Nephron (organoid): ENCODE measurements around the gene DIS3L2.

Experiments used
- H3K27ac Mint-ChIP-seq, 3 experiments: 2 replicates each; pipeline ENCODE4 v1.8.0; 2020; ENCODE audit warnings: mixed read lengths in 3 of 3, mild to moderate bottlenecking in 2 of 3, moderate library complexity in 1 of 3
- H3K27me3 Mint-ChIP-seq: 2 replicates; pipeline ENCODE4 v1.8.0; 2021; ENCODE audit warnings: low read depth, mild to moderate bottlenecking, moderate library complexity, mixed read lengths
- H3K36me3 Mint-ChIP-seq: 2 replicates; pipeline ENCODE4 v1.8.0; 2020; ENCODE audit warnings: low read depth, mixed read lengths
- H3K4me1 Mint-ChIP-seq: 2 replicates; pipeline ENCODE4 v1.8.0; 2020; ENCODE audit warnings: mixed read lengths
- H3K4me3 Mint-ChIP-seq, 3 experiments: 2 replicates each; pipeline ENCODE4 v1.8.0; 2020; ENCODE audit warnings: mild to moderate bottlenecking in 3 of 3, mixed read lengths in 3 of 3, moderate library complexity in 2 of 3
- H3K9me3 Mint-ChIP-seq: 2 replicates; pipeline ENCODE4 v1.8.0; 2020; ENCODE audit warnings: mixed read lengths
- TF ChIP-seq, protein P1 (sequence below), 3 experiments: fragments of 200-600 bp; sonication (generic); IDR thresholded peaks; one replicate each; pipeline ENCODE4 v1.5.0; 2021; ENCODE audit warnings: antibody characterized with exemption in 3 of 3; ENCODE audit not compliant: unreplicated experiment in 3 of 3

DIS3L2 gene

DNA sequence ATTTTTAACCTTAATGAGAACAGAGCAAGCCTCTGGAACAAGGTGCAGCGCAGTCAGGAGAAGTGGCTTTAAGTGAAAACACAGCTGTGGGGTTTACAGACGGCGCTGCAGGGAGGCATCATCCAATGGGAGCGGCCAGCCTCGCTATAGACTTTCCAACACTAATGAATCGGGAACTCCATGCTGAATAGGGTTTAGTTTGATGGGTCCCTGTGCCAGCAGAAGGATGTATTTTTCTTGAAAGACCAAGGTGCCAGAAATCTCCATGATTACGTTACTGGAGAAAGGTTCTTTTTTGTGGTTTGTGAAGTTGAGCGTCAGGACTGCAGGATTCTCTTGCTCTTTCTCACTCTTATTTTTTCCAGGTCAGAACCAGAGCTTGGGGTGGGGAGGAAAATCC is 329.2 kb downstream of the DIS3L2 start:
- no peaks in the 10 kb centered on the region for H3K9me3 Mint-ChIP-seq
- H3K27ac Mint-ChIP-seq = peak overlapping the region in 1 of 3 experiments; percentile 16
- peaks cover 19% of the 10 kb centered on the region for H3K4me1 Mint-ChIP-seq
- no peaks in the 10 kb centered on the region for H3K27me3 Mint-ChIP-seq
- no peak overlapping the region for H3K4me3 Mint-ChIP-seq
- H3K36me3 Mint-ChIP-seq = peaks cover 10% of the 10 kb centered on the region
- TF ChIP-seq, protein P1, sequence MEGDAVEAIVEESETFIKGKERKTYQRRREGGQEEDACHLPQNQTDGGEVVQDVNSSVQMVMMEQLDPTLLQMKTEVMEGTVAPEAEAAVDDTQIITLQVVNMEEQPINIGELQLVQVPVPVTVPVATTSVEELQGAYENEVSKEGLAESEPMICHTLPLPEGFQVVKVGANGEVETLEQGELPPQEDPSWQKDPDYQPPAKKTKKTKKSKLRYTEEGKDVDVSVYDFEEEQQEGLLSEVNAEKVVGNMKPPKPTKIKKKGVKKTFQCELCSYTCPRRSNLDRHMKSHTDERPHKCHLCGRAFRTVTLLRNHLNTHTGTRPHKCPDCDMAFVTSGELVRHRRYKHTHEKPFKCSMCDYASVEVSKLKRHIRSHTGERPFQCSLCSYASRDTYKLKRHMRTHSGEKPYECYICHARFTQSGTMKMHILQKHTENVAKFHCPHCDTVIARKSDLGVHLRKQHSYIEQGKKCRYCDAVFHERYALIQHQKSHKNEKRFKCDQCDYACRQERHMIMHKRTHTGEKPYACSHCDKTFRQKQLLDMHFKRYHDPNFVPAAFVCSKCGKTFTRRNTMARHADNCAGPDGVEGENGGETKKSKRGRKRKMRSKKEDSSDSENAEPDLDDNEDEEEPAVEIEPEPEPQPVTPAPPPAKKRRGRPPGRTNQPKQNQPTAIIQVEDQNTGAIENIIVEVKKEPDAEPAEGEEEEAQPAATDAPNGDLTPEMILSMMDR (IDR thresholded peaks at IDR 0.05; ENCODE audit: unreplicated experiment in 3 of 3) = no peak

DNA sequence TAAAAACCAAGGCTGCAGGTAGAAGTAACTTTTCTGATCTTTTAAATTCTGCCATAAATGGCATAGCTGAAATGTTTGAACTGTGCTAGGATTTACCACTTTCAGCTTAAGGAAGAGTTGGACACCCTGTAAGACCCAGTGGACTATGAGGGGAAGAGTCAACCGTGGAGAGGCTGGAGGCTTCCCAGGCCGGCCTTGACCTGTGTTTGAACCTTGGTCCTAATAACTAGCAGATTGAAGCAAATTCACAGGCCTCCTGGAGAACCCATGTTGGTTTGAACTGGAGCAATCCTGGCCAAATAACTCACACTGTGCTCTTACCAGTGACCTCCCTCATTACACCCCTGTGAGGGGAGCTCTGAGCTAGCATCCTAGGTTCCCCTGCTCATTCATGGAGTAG is 329.8 kb downstream of the DIS3L2 start:
- Mint-ChIP-seq H3K4me1 (peaks cover 19% of the 10 kb centered on the region), H3K9me3 (no peaks in the 10 kb centered on the region), H3K27ac (peak overlapping the region in 1 of 3 experiments; percentile 16), H3K27me3 (no peaks in the 10 kb centered on the region), H3K4me3 (no peak overlapping the region), H3K36me3 (peaks cover 10% of the 10 kb centered on the region)
- TF ChIP-seq, protein P1 (IDR thresholded peaks at IDR 0.05; ENCODE audit: unreplicated experiment in 3 of 3) = no peak

DNA sequence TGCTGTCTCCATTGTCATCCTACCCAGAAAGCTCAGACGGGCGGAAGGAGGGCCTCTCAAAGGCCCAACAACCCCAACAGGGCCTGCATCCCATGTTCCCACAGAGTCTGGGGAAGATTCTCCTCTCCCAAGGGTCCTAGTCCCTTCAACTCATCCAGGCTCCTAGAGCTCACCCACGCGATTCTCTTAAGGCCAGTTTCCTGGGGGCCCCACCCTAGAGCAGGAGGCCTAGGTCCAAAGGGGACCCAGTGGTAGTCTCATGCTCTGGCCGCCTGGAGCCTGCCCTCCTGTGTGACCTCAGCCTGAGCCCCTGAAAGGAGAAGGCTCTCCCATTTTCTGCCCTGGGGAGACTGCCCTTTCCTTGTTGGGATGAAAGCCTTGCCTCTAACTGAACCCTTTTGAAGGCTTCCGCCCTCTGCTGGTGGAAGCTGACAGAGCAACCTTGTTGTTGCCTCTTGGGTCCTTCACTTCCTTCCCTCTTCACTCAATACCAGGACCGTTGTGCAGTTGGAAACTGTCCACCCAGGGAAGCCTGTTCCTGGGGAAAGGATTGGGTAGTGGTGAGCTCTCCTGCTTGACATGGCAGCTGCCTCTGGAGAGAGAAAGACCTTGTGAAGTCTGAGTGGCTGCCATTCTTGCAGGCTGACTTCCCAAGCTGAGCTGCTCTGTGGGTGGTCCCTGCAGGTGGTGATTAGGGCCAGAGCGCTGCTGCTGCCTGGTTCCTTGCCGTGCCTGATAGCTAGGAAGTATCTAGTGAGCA is 331.1 kb downstream of the DIS3L2 start:
- Mint-ChIP-seq H3K27me3 (no peaks in the 10 kb centered on the region), H3K9me3 (no peaks in the 10 kb centered on the region), H3K36me3 (peaks cover 10% of the 10 kb centered on the region), H3K4me3 (no peak overlapping the region), H3K27ac (no peak overlapping the region), H3K4me1 (peaks cover 19% of the 10 kb centered on the region)
- TF ChIP-seq, protein P1 (IDR thresholded peaks at IDR 0.05; ENCODE audit: unreplicated experiment in 3 of 3) = peak; percentile 34 to 55 (median 39)

DNA sequence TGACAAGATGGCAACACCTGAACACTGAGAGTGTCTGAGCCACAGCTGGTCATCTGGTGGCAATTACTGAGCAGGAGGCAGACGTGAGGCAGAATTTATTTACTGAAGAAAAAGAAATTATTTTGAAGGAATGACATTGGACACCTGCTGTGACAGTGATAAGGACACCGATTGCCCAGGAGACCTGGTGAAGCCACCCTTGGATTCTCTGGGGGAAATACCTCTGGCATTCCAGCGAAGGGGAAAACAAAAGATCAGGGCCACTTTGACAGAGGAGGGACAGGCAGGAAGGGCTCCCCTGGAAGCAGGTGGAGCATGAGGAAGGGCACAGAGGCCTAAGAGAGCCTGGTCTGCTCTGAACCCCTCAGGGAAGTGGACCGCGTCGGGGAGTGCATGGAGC is 331.7 kb downstream of the DIS3L2 start:
- Mint-ChIP-seq H3K27me3 (no peaks in the 10 kb centered on the region), H3K27ac (no peak overlapping the region), H3K4me3 (no peak overlapping the region), H3K36me3 (peaks cover 10% of the 10 kb centered on the region), H3K4me1 (peaks cover 19% of the 10 kb centered on the region), H3K9me3 (no peaks in the 10 kb centered on the region)
- TF ChIP-seq, protein P1 (IDR thresholded peaks at IDR 0.05; ENCODE audit: unreplicated experiment in 3 of 3) = no peak

DNA sequence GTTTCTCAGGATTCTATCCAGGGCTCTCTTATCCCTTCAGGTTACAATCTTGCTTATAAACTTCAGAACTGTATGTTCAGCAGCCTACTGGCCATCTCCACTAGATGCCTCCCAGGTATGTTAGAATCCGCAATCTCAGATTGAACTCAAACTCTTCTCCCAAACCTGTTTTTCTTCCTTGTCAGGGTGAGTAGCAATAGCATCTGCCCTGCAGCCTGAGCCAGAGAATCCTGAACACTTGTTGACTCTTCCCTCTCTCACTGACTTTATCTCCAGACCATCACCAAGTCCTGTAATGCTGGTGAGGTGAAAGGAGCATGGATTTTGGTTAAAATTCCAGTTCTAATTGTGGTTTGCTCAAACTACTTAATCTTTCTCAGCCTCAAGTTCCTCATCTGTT is 334.5 kb downstream of the DIS3L2 start:
- Mint-ChIP-seq H3K4me3 (no peak overlapping the region), H3K9me3 (no peaks in the 10 kb centered on the region), H3K27me3 (no peaks in the 10 kb centered on the region), H3K36me3 (peaks cover 13% of the 10 kb centered on the region), H3K4me1 (peaks cover 14% of the 10 kb centered on the region), H3K27ac (no peak overlapping the region)
- TF ChIP-seq, protein P1 (IDR thresholded peaks at IDR 0.05; ENCODE audit: unreplicated experiment in 3 of 3) = no peak
